Uterine smooth muscle cell (primary cell): ENCODE measurements around the gene PTF1A. TPM values are rescaled to one million over a fixed set of nuclear protein-coding genes. Genes with fewer than 3 reads are reported as not detected.

ENCODE experiments used
- total RNA-seq: library from RNA; depleted of rRNA; stranded (reverse); fragments of >200 nt; gene quantifications from 2 replicates; pipeline ENCODE4 v1.2.3, GENCODE V29; 2014

The PTF1A gene
- not detected in 2 replicates for total RNA-seq

GRCh38 chr10:23191764-23192711, at the start of gene PTF1A:
Gene PTF1A (plus strand): TSS chr10:23192312. CDS start chr10:23192531, 219 bp downstream.

Other genes starting within 250 kb of the PTF1A start
- 13.3 and 16.7 TPM in 2 replicates for gene MSRB2, start 96.7 kb upstream of the PTF1A start, total RNA-seq
- gene C10orf67, start 152.5 kb downstream of the PTF1A start, total RNA-seq = 0.11 and 0.12 TPM in 2 replicates
- 4.6 and 8.5 TPM in 2 replicates for gene OTUD1, start 246.8 kb downstream of the PTF1A start, total RNA-seq